Non-pigmented ciliary epithelial cell (primary cell): ENCODE measurements around the gene ATP10A.

Experiments
- DNase-seq: peaks from one replicate; pipeline ENCODE4 v3.0.0-alpha.2; 2010; ENCODE audit warnings: low read depth

Gene ATP10A

GRCh38 chr15:25700916-25701315, 162.2 kb downstream of the ATP10A start:
- DNase-seq, result no peak

DNA sequence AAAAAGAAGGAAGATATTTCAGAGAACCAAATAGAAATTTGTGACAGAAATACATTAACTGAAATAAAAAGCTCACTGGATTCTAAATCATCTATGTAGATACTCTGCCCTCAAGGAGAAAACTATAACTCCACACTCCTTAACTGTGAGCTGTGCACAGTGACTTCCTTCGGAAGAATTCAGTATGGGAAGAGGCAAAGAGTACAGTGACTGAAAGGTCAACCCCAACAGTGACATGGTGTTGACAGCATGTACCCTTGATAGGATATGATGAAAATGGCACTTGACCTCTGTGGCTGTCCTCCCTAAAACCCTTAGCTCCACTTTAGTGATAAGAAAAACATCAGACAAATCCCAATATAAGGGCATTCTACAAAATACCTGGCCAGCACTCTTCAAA, 165.5 kb downstream of the ATP10A start:
- no peak for DNase-seq

DNA sequence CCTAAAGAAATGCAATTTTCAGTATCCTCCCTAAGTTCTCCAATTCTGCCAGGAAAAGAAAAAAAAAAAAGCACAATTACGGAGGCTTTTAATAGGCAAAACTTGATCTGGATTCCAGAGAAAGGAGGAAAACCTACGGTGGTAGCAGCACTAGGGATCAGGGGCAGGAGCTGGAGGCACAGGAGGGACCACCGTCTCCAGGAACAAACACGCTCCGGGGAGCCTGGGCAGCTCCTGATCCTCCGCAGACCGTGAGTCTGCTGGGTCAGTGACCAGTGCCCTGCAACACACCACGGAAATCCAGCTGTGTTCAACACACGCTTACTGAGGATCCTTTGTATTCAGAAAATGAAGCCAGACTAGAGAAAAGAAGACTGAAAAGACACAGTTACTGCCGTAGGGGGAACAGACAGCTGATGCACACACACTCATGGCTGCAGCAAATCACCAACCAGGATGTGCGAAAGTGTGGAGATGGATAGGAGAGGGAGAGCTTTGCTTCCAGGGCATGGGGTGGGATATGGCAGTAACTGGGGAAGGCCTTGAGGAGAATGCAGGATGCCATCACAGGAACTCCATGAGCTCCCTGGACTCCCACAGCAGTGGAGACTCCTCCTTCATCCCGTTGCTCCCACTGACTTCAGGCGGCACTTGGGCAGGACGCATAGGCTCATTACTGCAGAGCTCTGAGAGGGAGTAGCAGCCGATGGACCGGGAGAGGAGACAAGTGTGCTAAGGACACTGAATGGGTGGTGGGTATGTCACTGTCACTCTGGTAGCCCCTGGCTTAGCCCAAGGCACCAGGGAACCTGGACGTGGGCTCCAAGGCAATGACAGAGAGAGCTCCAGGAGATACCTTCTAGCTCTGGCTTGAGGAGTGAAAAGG, 167.0 kb downstream of the ATP10A start:
- DNase-seq, result no peak

DNA sequence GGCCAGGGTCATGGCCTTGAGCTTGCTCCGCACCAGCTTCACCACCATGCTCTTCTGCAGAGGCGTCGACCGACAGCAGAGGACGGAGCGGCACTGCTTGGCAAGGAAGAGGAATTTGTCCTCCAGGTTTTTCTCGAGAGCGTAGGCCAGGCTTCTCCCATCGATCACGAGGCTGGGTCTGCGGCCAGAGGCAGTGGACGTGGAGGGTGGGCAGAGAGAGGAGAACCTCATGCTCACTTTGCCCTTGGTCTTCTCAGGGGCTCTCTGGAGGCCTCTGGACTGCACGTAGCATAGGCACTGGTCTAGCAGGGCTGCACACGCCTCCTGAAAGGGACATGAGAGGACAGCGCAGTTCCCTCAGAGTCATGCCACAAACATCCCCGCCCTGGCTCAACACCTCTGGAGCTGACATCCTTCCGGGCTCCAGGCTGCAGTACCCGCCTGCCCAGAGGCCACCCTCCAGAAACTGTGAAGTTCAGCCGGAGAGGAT, 168.3 kb downstream of the ATP10A start:
- DNase-seq, result no peak

GRCh38 chr15:25694239-25694584, 168.9 kb downstream of the ATP10A start:
- DNase-seq, result no peak

DNA sequence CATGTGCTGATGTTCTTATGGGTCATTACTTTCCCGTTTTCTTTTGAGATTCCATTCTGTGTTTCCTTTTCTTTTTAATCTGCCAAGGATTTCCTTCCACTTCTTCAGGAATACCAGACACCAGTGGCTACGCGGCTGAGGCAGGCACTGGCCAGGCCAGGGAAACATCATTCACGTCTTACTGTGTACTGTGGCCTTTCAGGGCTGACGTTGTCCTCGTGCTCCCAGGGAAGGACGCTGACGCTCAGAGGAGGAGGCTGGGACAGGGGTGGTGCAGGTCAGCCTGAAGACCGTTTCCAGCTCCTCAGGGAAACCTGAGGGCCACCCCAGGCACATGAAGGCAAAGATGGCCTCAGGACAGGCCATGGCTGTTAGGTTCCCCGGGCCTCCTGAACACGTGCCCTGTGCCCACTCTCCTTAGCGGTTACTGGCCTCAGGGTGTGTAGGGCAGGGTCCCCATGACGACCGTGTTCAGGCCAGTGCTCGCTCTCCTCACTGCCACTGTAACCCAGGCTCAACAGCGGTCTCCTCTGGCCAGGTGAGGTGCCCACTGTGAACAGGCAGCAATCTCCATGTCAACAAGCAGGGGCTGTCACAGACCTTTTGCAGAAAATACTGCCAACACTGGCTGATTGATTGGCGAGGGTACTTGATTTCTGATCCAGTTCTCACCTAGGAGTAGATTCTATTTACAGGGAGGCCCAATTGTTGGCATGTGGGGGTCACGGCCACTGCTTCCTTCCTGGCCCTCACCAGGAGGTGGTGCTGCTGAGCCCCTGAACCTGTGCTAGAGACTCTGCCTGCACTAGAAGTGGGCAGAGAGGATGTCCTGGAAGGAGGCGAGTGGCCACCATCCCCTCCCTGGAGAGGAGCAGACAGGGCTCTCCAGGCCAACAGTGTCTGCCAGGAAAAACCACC, 169.5 kb downstream of the ATP10A start:
- DNase-seq, result no peak

DNA sequence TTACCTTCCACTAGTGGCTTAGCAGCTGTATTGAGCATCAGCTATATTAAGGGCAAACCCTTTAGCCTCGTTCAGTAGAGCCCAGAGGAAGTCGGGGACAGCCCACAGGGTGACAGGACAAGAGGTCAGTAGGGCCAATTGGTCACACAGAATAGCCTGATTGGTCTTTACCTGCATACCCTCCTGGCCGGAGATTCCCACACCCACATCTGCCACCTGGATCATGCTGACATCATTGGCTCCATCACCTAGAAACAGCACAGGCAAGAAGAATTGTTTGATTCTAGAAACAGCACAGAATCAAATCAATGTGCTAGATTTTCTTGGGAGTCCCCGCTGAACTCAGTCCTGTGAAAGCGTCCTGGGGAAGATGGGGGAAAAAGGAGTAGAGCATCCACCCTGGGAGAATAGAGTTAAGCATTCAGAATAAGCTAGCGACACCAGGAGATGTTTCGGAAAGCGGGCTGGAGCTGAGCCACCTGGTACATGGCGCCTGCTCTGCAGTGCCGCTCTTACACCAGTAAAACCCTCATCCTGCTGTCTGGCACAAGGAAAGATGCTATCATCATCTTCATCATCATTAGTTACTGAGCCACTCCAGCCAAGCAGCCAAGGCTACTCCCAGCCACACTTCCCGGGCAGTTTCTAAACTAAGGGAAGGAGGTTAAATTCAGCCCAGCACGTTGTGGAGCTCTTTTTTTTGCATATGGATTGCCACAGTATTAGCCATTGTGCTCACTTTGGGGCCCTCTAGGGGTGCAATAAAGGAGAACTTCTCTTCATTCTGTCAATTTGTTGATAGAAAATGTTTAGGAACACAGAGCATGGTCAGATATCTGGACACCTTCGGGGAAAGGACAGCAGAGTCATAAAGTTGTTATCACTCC, 171.3 kb downstream of the ATP10A start:
- no peak for DNase-seq

GRCh38 chr15:25690673-25691543, 172.2 kb downstream of the ATP10A start:
- peak; percentile 35 for DNase-seq

DNA sequence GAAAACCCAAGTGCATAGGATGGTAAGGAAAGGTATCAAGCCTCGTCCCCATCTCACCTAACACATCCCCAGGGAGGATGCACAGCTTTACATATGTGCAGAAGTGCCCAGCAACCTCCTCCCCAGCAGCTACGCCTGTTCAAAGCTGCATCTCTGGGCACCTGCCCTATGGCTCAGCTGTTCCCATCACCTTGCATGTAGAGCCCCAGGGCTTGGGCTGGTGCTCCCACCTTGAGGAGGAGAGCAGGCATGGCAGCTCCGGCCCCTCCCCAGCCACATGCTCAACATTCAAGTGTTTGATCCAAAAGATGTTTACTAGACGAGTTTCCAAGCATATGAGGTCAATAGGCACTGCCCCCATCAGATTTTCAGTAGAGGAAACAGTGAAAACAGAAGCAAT, 173.5 kb downstream of the ATP10A start:
- DNase-seq, result no peak

DNA sequence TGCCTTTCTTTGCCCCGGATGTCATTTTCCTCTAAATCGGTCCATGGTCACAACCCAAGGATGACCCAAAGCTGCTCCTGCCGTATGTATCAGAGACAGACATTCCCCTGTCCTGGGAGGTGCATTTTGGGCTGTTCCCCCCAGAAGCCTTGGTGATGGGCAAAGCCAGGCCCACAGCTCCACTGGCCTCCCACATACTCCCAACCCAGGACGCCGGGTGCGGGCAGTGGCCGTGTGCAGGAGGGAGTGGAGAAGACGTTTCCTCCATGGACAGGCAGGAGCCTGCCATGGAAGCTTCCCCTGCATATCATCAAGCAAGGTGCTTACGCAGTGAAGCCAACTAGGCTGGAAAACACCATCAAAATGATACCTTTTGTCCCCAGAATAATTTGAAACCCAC, 175.0 kb downstream of the ATP10A start:
- no peak for DNase-seq

- no peak for DNase-seq
These were observed 175.4 kb downstream of the ATP10A start for GRCh38 chr15:25687689-25688088.

DNA sequence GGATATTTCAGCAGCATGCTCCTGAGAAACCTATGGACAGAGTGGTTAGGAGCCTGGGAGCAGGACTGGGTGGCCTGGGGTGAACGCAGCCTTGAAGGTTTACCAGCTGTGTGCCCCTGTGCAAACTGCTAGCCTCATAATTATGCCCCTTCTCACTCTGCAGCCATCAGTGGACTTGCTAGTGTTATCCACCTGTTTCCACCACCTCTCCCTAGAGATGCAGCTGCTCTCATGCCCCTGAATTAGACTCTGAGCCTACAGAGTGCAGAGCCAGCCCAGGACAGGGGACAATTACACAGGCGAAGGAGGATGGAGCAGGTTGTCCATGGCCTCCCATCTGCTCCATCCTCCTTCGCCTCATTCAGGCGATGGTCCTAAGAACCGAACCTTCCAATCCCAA, 175.9 kb downstream of the ATP10A start:
- no peak for DNase-seq

GRCh38 chr15:25686780-25687179, 176.3 kb downstream of the ATP10A start:
- DNase-seq, result no peak

DNA sequence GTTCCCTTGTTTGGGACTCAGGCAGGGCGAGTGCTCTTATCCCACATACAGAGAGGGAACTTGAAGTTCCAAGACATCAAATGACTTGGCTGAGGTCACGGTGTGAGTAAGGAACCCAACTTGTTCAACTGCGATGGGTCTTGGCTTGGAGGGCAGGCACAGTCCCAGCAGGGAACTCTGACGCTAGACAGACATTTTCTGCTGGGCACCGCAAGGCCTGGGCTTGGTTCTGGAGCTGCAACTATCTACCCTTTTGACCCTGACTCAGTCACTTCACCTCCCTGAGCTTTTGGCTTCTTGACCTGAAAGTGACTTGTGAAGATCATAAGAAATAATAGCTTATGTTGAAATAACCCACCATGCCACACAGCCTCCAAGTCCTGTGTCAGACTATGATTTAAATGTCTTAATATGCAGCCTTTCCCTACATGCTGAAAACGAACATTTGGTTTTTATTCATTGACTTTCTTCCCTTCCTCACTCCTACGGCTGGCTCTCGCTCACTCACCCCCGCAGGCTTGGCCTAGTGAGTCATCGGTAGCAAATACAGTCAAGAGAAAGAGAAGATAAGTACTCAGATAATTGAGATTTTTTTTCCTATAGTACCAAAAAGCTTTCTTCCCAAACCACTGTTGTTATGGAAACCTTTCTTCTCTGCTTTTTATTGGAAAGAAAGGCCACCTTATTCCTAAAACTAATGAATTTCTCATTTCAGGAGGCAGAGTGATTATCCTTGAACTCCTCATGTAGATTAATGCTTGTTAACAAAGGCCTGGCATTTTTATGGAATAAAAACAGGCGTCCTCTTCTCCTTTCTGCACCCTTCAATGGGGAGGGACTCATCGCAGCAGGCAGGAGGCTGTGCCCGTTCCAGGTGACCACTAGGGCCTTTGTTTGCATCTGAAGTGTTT, 178.4 kb downstream of the ATP10A start:
- peak; percentile 41 for DNase-seq

DNA sequence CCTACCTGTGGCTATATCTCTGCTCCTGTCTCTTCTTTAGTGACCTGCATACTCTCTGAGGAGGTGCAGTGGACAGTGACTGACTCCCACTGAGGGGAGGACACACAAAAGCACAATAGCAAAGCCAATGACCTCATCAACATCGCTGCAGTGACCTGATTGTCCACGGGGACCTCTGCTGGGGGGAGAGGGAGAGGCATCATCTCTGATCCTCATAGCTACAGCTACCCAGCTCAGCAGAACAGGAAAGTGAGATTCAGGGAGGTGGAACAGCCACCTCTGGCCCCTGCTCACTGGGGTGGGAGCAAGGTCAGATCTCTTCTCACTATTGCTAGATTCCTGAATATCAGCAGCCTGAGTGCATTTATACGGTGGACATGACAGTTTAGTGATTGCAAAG, 179.2 kb downstream of the ATP10A start:
- no peak for DNase-seq

GRCh38 chr15:25683415-25683814, 179.7 kb downstream of the ATP10A start:
- no peak for DNase-seq

- no peak for DNase-seq
These were observed 180.8 kb downstream of the ATP10A start for GRCh38 chr15:25682340-25682739.

GRCh38 chr15:25680686-25681025, 182.5 kb downstream of the ATP10A start:
- no peak for DNase-seq

DNA sequence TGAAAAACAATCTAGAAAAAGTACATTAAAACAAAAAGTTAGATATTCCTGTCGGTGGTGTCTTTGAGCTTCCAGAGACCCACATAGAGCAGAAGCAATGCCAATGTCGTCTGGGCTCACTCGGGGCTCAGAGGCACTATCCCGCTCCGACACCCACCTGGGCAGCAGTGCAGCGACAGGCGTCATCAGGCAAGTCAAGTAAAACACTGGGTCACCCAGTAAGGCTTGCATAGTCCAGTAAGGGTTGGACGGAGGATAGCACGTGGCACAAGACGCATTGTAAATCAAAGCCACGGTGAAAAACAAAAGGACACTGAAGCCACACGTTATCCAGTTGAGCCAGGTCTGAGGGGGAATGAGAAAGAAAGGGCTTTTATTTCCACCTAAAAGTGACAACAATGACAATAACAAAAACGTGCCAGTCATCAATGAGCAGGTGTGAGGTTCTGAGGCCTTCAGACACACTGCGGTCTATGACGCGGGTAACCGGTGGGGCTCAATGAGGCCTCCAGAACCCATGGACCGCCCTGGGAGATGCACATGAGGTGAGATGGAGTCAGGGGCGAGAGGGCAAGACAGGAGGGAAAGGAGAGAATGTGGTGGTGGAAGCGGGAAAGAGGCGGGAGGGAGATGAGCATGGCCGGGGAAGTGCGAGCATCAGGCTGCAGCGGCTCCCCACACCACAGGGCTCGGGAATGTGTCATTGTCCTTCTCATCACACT, 183.0 kb downstream of the ATP10A start:
- no peak for DNase-seq
